HL-60/S4 treated with retinoic acid at 250 ng/mL for 4 days and 3 days (cell line): Measurements from ENCODE around the gene PGGHG.

Source experiments
- in situ Hi-C: fragments of 300-500 bp; cut with MboI; formaldehyde crosslinking; loops from 2 replicates; pipeline ENCODE4 v1.7.0; 2022; ENCODE audit warnings: low sequenced_read_pairs

PGGHG gene

GRCh38 chr11:269146-269890, 19.6 kb upstream of the PGGHG start:
- in situ Hi-C loops: no loop called here

- in situ Hi-C loops: no loop called here
Observed at GRCh38 chr11:270451-271318, 18.2 kb upstream of the PGGHG start.

GRCh38 chr11:271319-271715, 17.6 kb upstream of the PGGHG start:
- in situ Hi-C loops: no loop called here

GRCh38 chr11:272195-272930, 16.6 kb upstream of the PGGHG start:
- in situ Hi-C loops: no loop called here

- in situ Hi-C loops: no loop called here
Observed at GRCh38 chr11:272931-273198, 16.1 kb upstream of the PGGHG start.

- in situ Hi-C loops: no loop called here
Observed at GRCh38 chr11:276219-276618, 12.7 kb upstream of the PGGHG start.

- in situ Hi-C loops: no loop called here
Observed at GRCh38 chr11:278001-278951, 10.7 kb upstream of the PGGHG start, which contains the start of gene NLRP6. Gene NLRP6 (plus strand): TSS chr11:278407. CDS start chr11:278570, 163 bp downstream.

- in situ Hi-C loops: no loop called here
Observed at GRCh38 chr11:279040-279965, 9.6 kb upstream of the PGGHG start.

GRCh38 chr11:279966-280705, 8.8 kb upstream of the PGGHG start:
- in situ Hi-C loops: no loop called here

GRCh38 chr11:280706-281485, 8.0 kb upstream of the PGGHG start:
- in situ Hi-C loops: no loop called here

- in situ Hi-C loops: no loop called here
Observed at GRCh38 chr11:281486-282161, 7.3 kb upstream of the PGGHG start.

GRCh38 chr11:282171-282570, 6.8 kb upstream of the PGGHG start:
- in situ Hi-C loops: no loop called here

GRCh38 chr11:282630-283360, 6.1 kb upstream of the PGGHG start:
- in situ Hi-C loops: no loop called here

GRCh38 chr11:283405-284104, 5.4 kb upstream of the PGGHG start:
- in situ Hi-C loops: no loop called here

- in situ Hi-C loops: no loop called here
Observed at GRCh38 chr11:284105-285020, 4.6 kb upstream of the PGGHG start.
